ENCODE data around the gene ADORA2B. TPM values are rescaled to one million over a fixed set of nuclear protein-coding genes. Genes with fewer than 3 reads are reported as not detected.
"Not testable (repeated sequence)": the region's sequence is repeated elsewhere in the genome, so short reads cannot be mapped to it uniquely, and the experiment has no call there.

The ADORA2B gene
- total RNA-seq, result 10 to 100 TPM; 20.8 to 39.4 TPM

- intact Hi-C loops (cut with DNase I), result loop anchor here (2.0 kb wide), 1 partner anchor 52 kb away; no protein-coding TSS in a partner anchor
- Histone ChIP-seq H3K9ac (ENCODE audit: low read depth in 2 of 2, low read length in 2 of 2) (peak within 1 kb of the TSS; percentile 67 to 91), H3K4me1 (no peaks in the 10 kb centered on the region), H3K9me3 (no peaks in the 10 kb centered on the region), H3K36me3 (no peaks in the 10 kb centered on the region), H3K4me3 (peak within 1 kb of the TSS; percentile 70), H3K27ac (peak within 1 kb of the TSS; percentile 89), H3K27me3 (no peaks in the 10 kb centered on the region)
- DNase-seq, result peak; percentile 75
- TF ChIP-seq CTCF (IDR thresholded peaks at IDR 0.05), result peak; percentile 48
These were observed at the start of gene ADORA2B for GRCh38 chr17:15944759-15945526. Gene ADORA2B (plus strand): TSS chr17:15945130. CDS start chr17:15945249, 119 bp downstream.

GRCh38 chr17:15896277-15896676 lies 48.7 kb upstream of the ADORA2B start:
- intact Hi-C loops (cut with DNase I), result no loop called here
- no peak overlapping the region for H3K9ac ChIP-seq (ENCODE audit: low read depth in 2 of 2, low read length in 2 of 2)
- H3K27ac ChIP-seq, result no peak overlapping the region
- no peaks in the 10 kb centered on the region for H3K9me3 ChIP-seq
- no peak overlapping the region for H3K4me3 ChIP-seq
- no peaks in the 10 kb centered on the region for H3K27me3 ChIP-seq
- no peaks in the 10 kb centered on the region for H3K36me3 ChIP-seq
- no peak for TF ChIP-seq CTCF (IDR thresholded peaks at IDR 0.05)
- H3K4me1 ChIP-seq, result peaks cover 5% of the 10 kb centered on the region
- no peak for DNase-seq

GRCh38 chr17:15896834-15897233 lies 48.1 kb upstream of the ADORA2B start:
- Histone ChIP-seq H3K27ac (no peak overlapping the region), H3K36me3 (no peaks in the 10 kb centered on the region), H3K27me3 (no peaks in the 10 kb centered on the region), H3K9ac (ENCODE audit: low read depth in 2 of 2, low read length in 2 of 2) (no peak overlapping the region), H3K4me3 (no peak overlapping the region), H3K4me1 (peaks cover 5% of the 10 kb centered on the region), H3K9me3 (no peaks in the 10 kb centered on the region)
- no peak for DNase-seq
- TF ChIP-seq CTCF (IDR thresholded peaks at IDR 0.05), result no peak
- intact Hi-C loops (cut with DNase I), result no loop called here

GRCh38 chr17:15899596-15899995 lies 45.3 kb upstream of the ADORA2B start:
- H3K9ac ChIP-seq (ENCODE audit: low read depth in 2 of 2, low read length in 2 of 2); intact Hi-C loops (cut with DNase I); H3K4me1 ChIP-seq; H3K27ac ChIP-seq; DNase-seq; H3K36me3 ChIP-seq; H3K9me3 ChIP-seq; H3K27me3 ChIP-seq; H3K4me3 ChIP-seq: not testable (repeated sequence)

- intact Hi-C loops (cut with DNase I), result no loop called here
- Histone ChIP-seq H3K27me3 (no peaks in the 10 kb centered on the region), H3K9me3 (no peaks in the 10 kb centered on the region), H3K4me1 (no peaks in the 10 kb centered on the region), H3K9ac (ENCODE audit: low read depth in 2 of 2, low read length in 2 of 2) (no peak overlapping the region), H3K27ac (no peak overlapping the region), H3K4me3 (no peak overlapping the region), H3K36me3 (no peaks in the 10 kb centered on the region)
- no peak for TF ChIP-seq CTCF (IDR thresholded peaks at IDR 0.05)
- no peak for DNase-seq
These were observed 44.1 kb upstream of the ADORA2B start for GRCh38 chr17:15900871-15901270.

GRCh38 chr17:15905236-15905635 lies 39.7 kb upstream of the ADORA2B start:
- H3K36me3 ChIP-seq; H3K27ac ChIP-seq; H3K9ac ChIP-seq (ENCODE audit: low read depth in 2 of 2, low read length in 2 of 2); H3K9me3 ChIP-seq; H3K4me1 ChIP-seq; DNase-seq; H3K27me3 ChIP-seq; intact Hi-C loops (cut with DNase I); H3K4me3 ChIP-seq: not testable (repeated sequence)
